GM12878 (cell line): Measurements from ENCODE around the gene PTPRN2.

Experiments
- CTCF ChIP-seq, 3 experiments: IDR thresholded peaks in 2 of 3; conservative IDR thresholded peaks in 1 of 3; 2 replicates each; pipeline ENCODE4 v1.5.1; 2011; ENCODE audit warnings: low read depth in 3 of 3, low read length in 3 of 3, mild to moderate bottlenecking in 3 of 3, control low read depth in 2 of 3, moderate library complexity in 2 of 3, inconsistent platforms in 1 of 3, mixed read lengths in 1 of 3; ENCODE audit not compliant: control insufficient read depth in 2 of 3, insufficient read depth in 1 of 3; ENCODE audit errors: extremely low read depth in 1 of 3
- MTA3 ChIP-seq: IDR thresholded peaks from 2 replicates; pipeline ENCODE4 v1.6.1; 2012; ENCODE audit warnings: low read length, inconsistent platforms, borderline replicate concordance
- NFIC ChIP-seq: IDR thresholded peaks from 2 replicates; pipeline ENCODE4 v1.6.1; 2012; ENCODE audit warnings: low read depth, mild to moderate bottlenecking, inconsistent platforms, low read length, moderate library complexity
- REST ChIP-seq: IDR thresholded peaks from 2 replicates; pipeline ENCODE4 v1.6.1; 2012; ENCODE audit warnings: mild to moderate bottlenecking, low read depth, low read length
- TF ChIP-seq, protein P1 (sequence below): fragments of 450-650 bp; IDR thresholded peaks from 2 replicates; pipeline ENCODE4 v1.6.1; 2017; ENCODE audit warnings: antibody characterized with exemption, mild to moderate bottlenecking, moderate library complexity

DNA sequence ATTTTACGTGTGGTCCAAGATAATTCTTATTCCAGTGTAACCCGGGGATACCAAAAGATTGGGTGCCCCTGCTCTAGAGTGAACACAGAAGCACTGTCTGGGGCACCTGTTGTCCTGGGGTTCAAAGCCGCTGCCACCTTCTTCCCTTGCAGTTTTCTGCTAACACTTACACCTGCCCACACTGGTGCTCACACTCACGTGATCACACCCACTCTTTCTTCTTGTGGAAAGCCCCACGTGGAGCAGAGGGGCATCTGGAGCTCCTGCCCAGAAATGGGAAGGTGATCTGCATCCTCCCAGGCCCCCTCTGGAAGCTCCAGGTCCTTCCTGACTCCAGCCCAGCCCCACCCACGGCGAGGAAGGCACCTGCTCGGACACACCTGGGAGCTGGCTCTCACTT, 42.9 kb downstream of the PTPRN2 start:
- TF ChIP-seq CTCF (IDR thresholded peaks at IDR 0.05 in 2 of 3, conservative IDR thresholded peaks at IDR 0.05 in 1 of 3; ENCODE audit: control insufficient read depth in 2 of 3, extremely low read depth in 1 of 3, insufficient read depth in 1 of 3, low read depth in 3 of 3, low read length in 3 of 3) (no peak), MTA3 (no peak), NFIC (no peak), REST (no peak)
- TF ChIP-seq, protein P1, sequence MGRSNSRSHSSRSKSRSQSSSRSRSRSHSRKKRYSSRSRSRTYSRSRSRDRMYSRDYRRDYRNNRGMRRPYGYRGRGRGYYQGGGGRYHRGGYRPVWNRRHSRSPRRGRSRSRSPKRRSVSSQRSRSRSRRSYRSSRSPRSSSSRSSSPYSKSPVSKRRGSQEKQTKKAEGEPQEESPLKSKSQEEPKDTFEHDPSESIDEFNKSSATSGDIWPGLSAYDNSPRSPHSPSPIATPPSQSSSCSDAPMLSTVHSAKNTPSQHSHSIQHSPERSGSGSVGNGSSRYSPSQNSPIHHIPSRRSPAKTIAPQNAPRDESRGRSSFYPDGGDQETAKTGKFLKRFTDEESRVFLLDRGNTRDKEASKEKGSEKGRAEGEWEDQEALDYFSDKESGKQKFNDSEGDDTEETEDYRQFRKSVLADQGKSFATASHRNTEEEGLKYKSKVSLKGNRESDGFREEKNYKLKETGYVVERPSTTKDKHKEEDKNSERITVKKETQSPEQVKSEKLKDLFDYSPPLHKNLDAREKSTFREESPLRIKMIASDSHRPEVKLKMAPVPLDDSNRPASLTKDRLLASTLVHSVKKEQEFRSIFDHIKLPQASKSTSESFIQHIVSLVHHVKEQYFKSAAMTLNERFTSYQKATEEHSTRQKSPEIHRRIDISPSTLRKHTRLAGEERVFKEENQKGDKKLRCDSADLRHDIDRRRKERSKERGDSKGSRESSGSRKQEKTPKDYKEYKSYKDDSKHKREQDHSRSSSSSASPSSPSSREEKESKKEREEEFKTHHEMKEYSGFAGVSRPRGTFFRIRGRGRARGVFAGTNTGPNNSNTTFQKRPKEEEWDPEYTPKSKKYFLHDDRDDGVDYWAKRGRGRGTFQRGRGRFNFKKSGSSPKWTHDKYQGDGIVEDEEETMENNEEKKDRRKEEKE: no peak
